HL-60 (cell line): ENCODE results near the gene WDFY2.

Experiments
- DNase-seq, 2 experiments: peaks; one replicate each; pipeline ENCODE4 v3.0.0-alpha.2; 2010 to 2020; ENCODE audit warnings: low read depth in 1 of 2, low spot score in 1 of 2
- H3K27ac ChIP-seq: fragments of 250-450 bp; sonication (Bioruptor Pico); replicated peaks from 2 replicates; pipeline ENCODE4 v1.5.1; 2020; ENCODE audit warnings: mild to moderate bottlenecking, moderate library complexity
- H3K27me3 ChIP-seq: fragments of 250-450 bp; sonication (Bioruptor Pico); 2 replicates; pipeline ENCODE4 v1.5.1; 2021; ENCODE audit warnings: mild to moderate bottlenecking, moderate library complexity; ENCODE audit not compliant: insufficient read depth, poor library complexity, severe bottlenecking
- H3K4me3 ChIP-seq: replicated peaks from 2 replicates; pipeline ENCODE4 v1.5.1; 2011; ENCODE audit warnings: mild to moderate bottlenecking, control low read depth, low read length; ENCODE audit not compliant: insufficient read depth
- CTCF ChIP-seq: IDR thresholded peaks from one replicate; pipeline ENCODE4 v1.5.1; 2011; ENCODE audit warnings: low read length, control low read depth, inconsistent platforms; ENCODE audit not compliant: insufficient read depth
- GABPA ChIP-seq: IDR thresholded peaks from 2 replicates; pipeline ENCODE4 v1.6.1; 2012; ENCODE audit warnings: low read depth
- POLR2AphosphoS5 ChIP-seq: IDR thresholded peaks from 2 replicates; pipeline ENCODE4 v1.6.1; 2012; ENCODE audit warnings: low read depth
- REST ChIP-seq: IDR thresholded peaks from 2 replicates; pipeline ENCODE4 v1.6.1; 2012; ENCODE audit warnings: low read depth; ENCODE audit not compliant: insufficient replicate concordance
- SPI1 ChIP-seq: IDR thresholded peaks from 2 replicates; pipeline ENCODE4 v1.6.1; 2012; ENCODE audit warnings: low read depth, mild to moderate bottlenecking, borderline replicate concordance

Gene WDFY2

GRCh38 chr13:51556740-51557139 is 27.5 kb upstream of the WDFY2 start:
- no peak overlapping the region for H3K27ac ChIP-seq
- DNase-seq: no peak
- no peak overlapping the region for H3K4me3 ChIP-seq
- TF ChIP-seq POLR2AphosphoS5: no peak
- no peak for TF ChIP-seq CTCF
- TF ChIP-seq REST: no peak
- TF ChIP-seq SPI1: no peak
- no peak for TF ChIP-seq GABPA
- no peaks in the 10 kb centered on the region for H3K27me3 ChIP-seq

GRCh38 chr13:51557438-51557837 is 26.8 kb upstream of the WDFY2 start:
- no peak for TF ChIP-seq SPI1
- TF ChIP-seq POLR2AphosphoS5: no peak
- no peak for TF ChIP-seq GABPA
- TF ChIP-seq CTCF: no peak
- TF ChIP-seq REST: no peak
- H3K4me3 ChIP-seq: no peak overlapping the region

DNA sequence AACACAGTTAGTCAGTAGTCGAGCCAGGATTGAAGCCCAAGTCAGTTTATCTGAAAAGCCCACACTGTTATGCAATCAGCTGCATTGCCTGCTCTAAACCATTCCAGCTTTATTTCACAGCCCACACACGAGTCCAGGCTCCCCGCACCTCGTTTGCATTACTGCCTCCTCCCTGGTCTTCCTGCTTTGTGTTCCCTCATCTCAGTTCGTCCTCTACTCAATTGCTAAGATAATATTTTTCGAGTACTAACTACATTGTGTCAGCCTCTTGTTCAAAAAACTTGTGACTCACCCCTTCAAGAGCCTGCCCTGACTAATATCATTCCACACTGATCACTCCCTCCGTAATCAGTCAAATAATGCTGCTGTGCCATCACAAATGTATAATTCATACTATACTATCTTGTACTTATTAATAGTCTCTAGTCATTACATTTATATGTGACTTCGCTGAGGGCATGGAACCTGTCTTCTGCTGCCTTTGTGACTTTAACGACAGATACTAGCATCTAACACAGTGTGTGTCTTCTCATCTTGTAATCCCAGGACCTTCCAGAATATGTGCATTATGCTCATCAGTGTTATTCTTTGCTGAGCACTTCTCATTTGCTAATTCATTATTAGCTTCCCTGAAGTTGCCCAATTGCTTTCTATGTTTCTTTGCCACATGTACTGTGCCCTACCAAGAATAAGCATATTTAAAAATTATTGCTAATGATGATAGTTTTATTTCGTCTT is 26.2 kb upstream of the WDFY2 start:
- Histone ChIP-seq H3K27me3 (no peaks in the 10 kb centered on the region), H3K4me3 (no peak overlapping the region), H3K27ac (peak overlapping the region; percentile 10; the same call in 1 of the 2 replicates)
- no peak for TF ChIP-seq POLR2AphosphoS5
- no peak for TF ChIP-seq CTCF
- no peak for TF ChIP-seq GABPA
- no peak for TF ChIP-seq SPI1
- TF ChIP-seq REST: no peak
- peak in 1 of 2 experiments; percentile 40 for DNase-seq

More at GRCh38 chr13:51557438-51557837, 26.8 kb upstream of the WDFY2 start:
- peak overlapping the region; percentile 10; the same call in 1 of the 2 replicates for H3K27ac ChIP-seq
- no peak for DNase-seq
- H3K27me3 ChIP-seq: no peaks in the 10 kb centered on the region
